Measurements from ENCODE around the gene FAIM. TPM values are rescaled to one million over a fixed set of nuclear protein-coding genes. Genes with fewer than 3 reads are reported as not detected.
"Not testable (repeated sequence)": the region's sequence is repeated elsewhere in the genome, so short reads cannot be mapped to it uniquely, and the experiment has no call there.

Gene FAIM
- total and polyA plus RNA-seq, 9 donors: 7.2 to 27.5 (median 9.8) TPM

- no peak for DNase-seq
- Histone ChIP-seq H3K27me3 (no peaks in the 10 kb centered on the region), H3K4me3 (no peak overlapping the region), H3K4me1 (ENCODE audit: insufficient read depth) (no peaks in the 10 kb centered on the region), H3K36me3 (no peaks in the 10 kb centered on the region), H3K27ac (no peak overlapping the region), H3K9me3 (no peaks in the 10 kb centered on the region)
- intact Hi-C loops (cut with DNase I): no loop called here
- TF ChIP-seq, protein P1, sequence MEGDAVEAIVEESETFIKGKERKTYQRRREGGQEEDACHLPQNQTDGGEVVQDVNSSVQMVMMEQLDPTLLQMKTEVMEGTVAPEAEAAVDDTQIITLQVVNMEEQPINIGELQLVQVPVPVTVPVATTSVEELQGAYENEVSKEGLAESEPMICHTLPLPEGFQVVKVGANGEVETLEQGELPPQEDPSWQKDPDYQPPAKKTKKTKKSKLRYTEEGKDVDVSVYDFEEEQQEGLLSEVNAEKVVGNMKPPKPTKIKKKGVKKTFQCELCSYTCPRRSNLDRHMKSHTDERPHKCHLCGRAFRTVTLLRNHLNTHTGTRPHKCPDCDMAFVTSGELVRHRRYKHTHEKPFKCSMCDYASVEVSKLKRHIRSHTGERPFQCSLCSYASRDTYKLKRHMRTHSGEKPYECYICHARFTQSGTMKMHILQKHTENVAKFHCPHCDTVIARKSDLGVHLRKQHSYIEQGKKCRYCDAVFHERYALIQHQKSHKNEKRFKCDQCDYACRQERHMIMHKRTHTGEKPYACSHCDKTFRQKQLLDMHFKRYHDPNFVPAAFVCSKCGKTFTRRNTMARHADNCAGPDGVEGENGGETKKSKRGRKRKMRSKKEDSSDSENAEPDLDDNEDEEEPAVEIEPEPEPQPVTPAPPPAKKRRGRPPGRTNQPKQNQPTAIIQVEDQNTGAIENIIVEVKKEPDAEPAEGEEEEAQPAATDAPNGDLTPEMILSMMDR (IDR thresholded peaks at IDR 0.05): no peak
- TF ChIP-seq POLR2A (IDR thresholded peaks at IDR 0.05): no peak
- no peak for TF ChIP-seq EP300 (IDR thresholded peaks at IDR 0.05)
Observed at GRCh38 chr3:138567403-138567802, 41.2 kb upstream of the FAIM start.

GRCh38 chr3:138569090-138569489 is 39.5 kb upstream of the FAIM start:
- Histone ChIP-seq H3K4me1 (ENCODE audit: insufficient read depth) (no peaks in the 10 kb centered on the region), H3K36me3 (no peaks in the 10 kb centered on the region), H3K4me3 (no peak overlapping the region), H3K27me3 (no peaks in the 10 kb centered on the region), H3K27ac (no peak overlapping the region), H3K9me3 (no peaks in the 10 kb centered on the region)
- no peak for TF ChIP-seq POLR2A (IDR thresholded peaks at IDR 0.05)
- no peak for DNase-seq
- WGBS, 3 donors: 67 to 77% (median 72%) methylated on average over 2 of the region's 2 CpGs
- intact Hi-C loops (cut with DNase I): no loop called here

DNA sequence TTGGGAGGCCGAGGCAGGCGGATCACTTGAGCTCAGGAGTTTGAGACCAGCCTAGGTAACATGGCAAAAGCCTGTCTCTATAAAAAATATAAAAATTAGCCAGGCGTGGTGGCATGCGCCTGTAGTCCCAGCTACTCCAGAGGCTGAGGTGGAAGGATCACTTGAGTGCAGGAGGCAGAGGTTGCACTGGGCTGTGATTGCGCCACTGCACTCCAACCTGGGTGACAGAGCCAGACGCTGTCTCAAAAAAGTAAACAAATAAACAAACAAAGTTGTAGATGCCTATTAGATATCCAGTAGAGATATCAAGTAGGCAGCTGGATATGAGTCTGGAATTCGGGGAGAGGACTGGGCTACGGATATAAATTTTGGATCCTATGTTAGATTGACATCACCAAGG is 38.9 kb upstream of the FAIM start:
- WGBS, 3 donors: 95 to 96% (median 95%) methylated on average over 8 of the region's 8 CpGs
- H3K9me3 ChIP-seq: not testable (repeated sequence)

DNA sequence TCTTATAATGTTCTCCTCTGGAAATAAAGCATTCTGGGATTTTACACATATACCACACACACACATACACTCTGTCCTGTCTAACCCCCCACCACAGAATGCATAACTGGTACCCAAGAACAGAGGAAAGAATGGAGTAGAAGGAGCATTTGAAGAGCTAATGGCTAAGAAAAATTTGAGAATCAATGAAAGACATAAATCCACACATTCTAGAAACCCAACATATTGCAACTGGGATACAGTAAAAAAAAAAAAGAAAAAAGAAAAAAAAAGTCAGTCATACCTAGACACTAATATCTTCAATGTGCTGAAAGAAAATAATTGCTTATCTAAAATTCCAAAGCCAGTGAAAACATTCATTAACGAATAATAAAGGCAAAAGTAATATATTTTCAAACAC is 35.4 kb upstream of the FAIM start:
- H3K4me1 ChIP-seq (ENCODE audit: insufficient read depth): no peaks in the 10 kb centered on the region
- H3K4me3 ChIP-seq: no peak overlapping the region
- no peak overlapping the region for H3K27ac ChIP-seq
- H3K36me3 ChIP-seq: no peaks in the 10 kb centered on the region
- intact Hi-C loops (cut with DNase I): no loop called here
- H3K27me3 ChIP-seq: no peaks in the 10 kb centered on the region
- no peaks in the 10 kb centered on the region for H3K9me3 ChIP-seq
- no peak for TF ChIP-seq EP300 (IDR thresholded peaks at IDR 0.05)
- TF ChIP-seq POLR2A (IDR thresholded peaks at IDR 0.05): no peak
- TF ChIP-seq, protein P1 (IDR thresholded peaks at IDR 0.05): no peak
- 83 to 88% (median 84%) methylated on average over 1 of the region's 1 CpG for WGBS, 3 donors
- DNase-seq: no peak

More for the DNA sequence above, 38.9 kb upstream of the FAIM start:
- H3K27me3 ChIP-seq; intact Hi-C loops (cut with DNase I); DNase-seq; H3K4me1 ChIP-seq (ENCODE audit: insufficient read depth); H3K36me3 ChIP-seq; H3K4me3 ChIP-seq; H3K27ac ChIP-seq: not testable (repeated sequence)

GRCh38 chr3:138578141-138578540 is 30.4 kb upstream of the FAIM start:
- WGBS, 3 donors: 66 to 76% (median 70%) methylated on average over 4 of the region's 4 CpGs
- Histone ChIP-seq H3K27ac (no peak overlapping the region), H3K36me3 (no peaks in the 10 kb centered on the region), H3K27me3 (no peaks in the 10 kb centered on the region), H3K4me3 (no peak overlapping the region), H3K9me3 (no peaks in the 10 kb centered on the region), H3K4me1 (ENCODE audit: insufficient read depth) (no peaks in the 10 kb centered on the region)
- TF ChIP-seq POLR2A (IDR thresholded peaks at IDR 0.05) (no peak), EP300 (IDR thresholded peaks at IDR 0.05) (no peak)
- TF ChIP-seq, protein P1 (IDR thresholded peaks at IDR 0.05): no peak
- no peak for DNase-seq
- intact Hi-C loops (cut with DNase I): no loop called here

Data from ovary (tissue), 9 donors.